ENCODE measurements around the gene ZBTB9. TPM values are rescaled to one million over a fixed set of nuclear protein-coding genes. Genes with fewer than 3 reads are reported as not detected.

ZBTB9 gene
- polyA plus RNA-seq, 3 donors, result 0.42 to 2.0 (median 1.1) TPM

DNA sequence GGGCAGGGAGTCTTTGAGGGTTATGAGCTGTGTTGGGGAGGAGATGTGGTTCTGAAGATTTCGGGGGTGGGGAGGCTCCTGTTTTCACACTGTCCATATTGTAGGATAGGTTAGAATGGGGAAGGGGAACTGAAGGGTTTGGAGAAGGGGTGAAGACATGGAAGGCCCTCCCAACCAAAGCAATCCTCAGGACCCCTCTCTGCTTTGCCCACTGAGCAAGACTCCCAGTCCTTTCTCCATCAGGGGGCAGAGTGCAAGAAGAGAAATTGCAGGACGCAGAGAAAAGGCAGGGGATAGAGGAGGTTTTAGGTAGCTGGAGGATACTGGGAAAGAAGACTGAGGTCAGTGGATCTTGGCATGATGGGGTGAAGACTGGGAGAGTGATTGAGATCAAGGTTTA, 30.6 kb upstream of the ZBTB9 start:
- no peak overlapping the region for H3K27ac ChIP-seq (ENCODE audit: low read depth in 1 of 2, low read length in 2 of 2)
- Mint-ChIP-seq H3K9me3 (peaks cover 0 to 7% (median 0%) of the 10 kb centered on the region in 7 donors), H3K36me3 (peaks cover 2 to 8% of the 10 kb centered on the region in 2 donors), H3K27ac (no peak overlapping the region), H3K4me3 (no peak overlapping the region), H3K4me1 (peaks cover 49% of the 10 kb centered on the region), H3K27me3 (ENCODE audit: low read depth in 3 of 3) (peaks cover 9 to 46% (median 25%) of the 10 kb centered on the region in 3 donors)
- no peak overlapping the region for H2AFZ ChIP-seq (ENCODE audit: insufficient read depth, low read depth, low read length, poor library complexity, severe bottlenecking)
- intact Hi-C loops (cut with micrococcal nuclease), result no loop called here
- no peaks in the 10 kb centered on the region for H3K27me3 ChIP-seq (ENCODE audit: control insufficient read depth in 2 of 2, insufficient read depth in 2 of 2, low read length in 2 of 2)
- peaks cover 38 to 48% of the 10 kb centered on the region in 2 donors for H3K4me1 ChIP-seq (ENCODE audit: control insufficient read depth in 1 of 2, insufficient read depth in 2 of 2, low read length in 2 of 2)
- WGBS (ENCODE audit: insufficient coverage), result 100% methylated on average over 1 of the region's 2 CpGs
- H3K4me2 ChIP-seq (replicated peaks; ENCODE audit: extremely low read depth, low read length, poor library complexity, severe bottlenecking), result no peak overlapping the region
- no peaks in the 10 kb centered on the region for H3K9me3 ChIP-seq (replicated peaks in 1 of 2; ENCODE audit: control insufficient read depth in 1 of 2, insufficient read depth in 1 of 2, low read length in 2 of 2)
- no peak overlapping the region for H3K9ac ChIP-seq (ENCODE audit: insufficient read depth, low read length, poor library complexity, severe bottlenecking)
- H3K79me2 ChIP-seq (ENCODE audit: insufficient read depth, low read length), result no peaks in the 10 kb centered on the region
- no peak for DNase-seq
- H4K20me1 ChIP-seq (ENCODE audit: insufficient read depth, low read length), result no peaks in the 10 kb centered on the region
- TF ChIP-seq, protein P1, sequence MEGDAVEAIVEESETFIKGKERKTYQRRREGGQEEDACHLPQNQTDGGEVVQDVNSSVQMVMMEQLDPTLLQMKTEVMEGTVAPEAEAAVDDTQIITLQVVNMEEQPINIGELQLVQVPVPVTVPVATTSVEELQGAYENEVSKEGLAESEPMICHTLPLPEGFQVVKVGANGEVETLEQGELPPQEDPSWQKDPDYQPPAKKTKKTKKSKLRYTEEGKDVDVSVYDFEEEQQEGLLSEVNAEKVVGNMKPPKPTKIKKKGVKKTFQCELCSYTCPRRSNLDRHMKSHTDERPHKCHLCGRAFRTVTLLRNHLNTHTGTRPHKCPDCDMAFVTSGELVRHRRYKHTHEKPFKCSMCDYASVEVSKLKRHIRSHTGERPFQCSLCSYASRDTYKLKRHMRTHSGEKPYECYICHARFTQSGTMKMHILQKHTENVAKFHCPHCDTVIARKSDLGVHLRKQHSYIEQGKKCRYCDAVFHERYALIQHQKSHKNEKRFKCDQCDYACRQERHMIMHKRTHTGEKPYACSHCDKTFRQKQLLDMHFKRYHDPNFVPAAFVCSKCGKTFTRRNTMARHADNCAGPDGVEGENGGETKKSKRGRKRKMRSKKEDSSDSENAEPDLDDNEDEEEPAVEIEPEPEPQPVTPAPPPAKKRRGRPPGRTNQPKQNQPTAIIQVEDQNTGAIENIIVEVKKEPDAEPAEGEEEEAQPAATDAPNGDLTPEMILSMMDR (IDR thresholded peaks at IDR 0.05), result no peak
- H3K4me3 ChIP-seq (replicated peaks in 1 of 3; ENCODE audit: low read depth in 2 of 3, low read length in 3 of 3), result no peak overlapping the region
- H3K36me3 ChIP-seq (replicated peaks in 1 of 2; ENCODE audit: control insufficient read depth in 1 of 2, insufficient read depth in 2 of 2, low read length in 2 of 2), result no peaks in the 10 kb centered on the region

DNA sequence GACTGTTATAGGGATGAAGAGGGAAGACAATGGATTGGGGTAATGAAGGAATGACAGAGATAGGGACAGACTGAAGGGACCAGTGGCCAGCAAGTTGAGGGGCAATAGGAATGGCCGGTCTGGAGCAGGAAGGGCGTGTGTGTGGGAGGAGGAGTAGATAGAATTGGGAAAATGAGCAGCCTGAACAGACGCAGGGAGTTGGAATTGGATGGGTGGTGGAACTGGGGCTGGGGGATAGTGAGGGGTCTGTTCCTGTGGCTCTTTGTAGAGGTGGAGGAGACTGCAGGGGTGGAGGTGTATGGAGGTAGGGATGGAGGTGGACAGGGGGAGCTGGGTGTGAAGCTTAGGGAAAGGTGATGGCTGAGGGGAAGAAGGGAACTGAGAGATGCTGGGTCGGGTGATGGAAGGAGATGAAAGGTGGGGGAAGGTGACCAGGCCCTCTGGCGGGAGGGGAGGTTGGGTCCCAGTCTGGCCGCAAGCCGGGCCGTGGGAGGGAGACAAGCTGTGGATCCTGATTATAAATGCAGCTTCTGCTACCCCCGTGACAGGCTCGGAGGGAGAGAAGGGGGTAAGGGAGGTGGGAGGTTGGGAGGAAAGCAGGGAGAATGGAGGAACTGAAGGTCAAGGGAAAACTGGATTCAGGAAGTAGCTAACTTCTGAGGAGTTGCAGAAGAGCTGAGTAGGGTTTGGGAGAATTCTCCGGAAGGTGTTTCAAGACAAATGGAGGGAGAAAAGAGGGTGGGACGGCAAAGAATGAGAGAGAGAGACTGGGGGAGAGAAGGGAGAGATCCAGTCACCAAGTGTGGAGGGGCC, 29.3 kb upstream of the ZBTB9 start:
- Histone ChIP-seq H3K9me3 (replicated peaks in 1 of 2; ENCODE audit: control insufficient read depth in 1 of 2, insufficient read depth in 1 of 2, low read length in 2 of 2) (no peaks in the 10 kb centered on the region), H4K20me1 (ENCODE audit: insufficient read depth, low read length) (no peaks in the 10 kb centered on the region), H3K9ac (ENCODE audit: insufficient read depth, low read length, poor library complexity, severe bottlenecking) (peak overlapping the region; percentile 55), H3K36me3 (replicated peaks in 1 of 2; ENCODE audit: control insufficient read depth in 1 of 2, insufficient read depth in 2 of 2, low read length in 2 of 2) (no peaks in the 10 kb centered on the region), H3K4me1 (ENCODE audit: control insufficient read depth in 1 of 2, insufficient read depth in 2 of 2, low read length in 2 of 2) (peaks cover 32 to 41% of the 10 kb centered on the region in 2 donors), H3K4me3 (replicated peaks in 1 of 3; ENCODE audit: low read depth in 2 of 3, low read length in 3 of 3) (peak overlapping the region; percentile 47 to 76 (median 48)), H3K27ac (ENCODE audit: low read depth in 1 of 2, low read length in 2 of 2) (peak overlapping the region; percentile 29 to 65), H3K27me3 (ENCODE audit: control insufficient read depth in 2 of 2, insufficient read depth in 2 of 2, low read length in 2 of 2) (no peaks in the 10 kb centered on the region), H2AFZ (ENCODE audit: insufficient read depth, low read depth, low read length, poor library complexity, severe bottlenecking) (peak overlapping the region; percentile 73), H3K79me2 (ENCODE audit: insufficient read depth, low read length) (no peaks in the 10 kb centered on the region), H3K4me2 (replicated peaks; ENCODE audit: extremely low read depth, low read length, poor library complexity, severe bottlenecking) (peak overlapping the region; percentile 86)
- DNase-seq, result peak in 2 of 3 donors; percentile 25 to 35
- H3K4me1 Mint-ChIP-seq, result peaks cover 48% of the 10 kb centered on the region
- H3K36me3 Mint-ChIP-seq, result peaks cover 2 to 11% of the 10 kb centered on the region in 2 donors
- peak overlapping the region; percentile 60 to 88 (median 74) for H3K27ac Mint-ChIP-seq
- H3K27me3 Mint-ChIP-seq (ENCODE audit: low read depth in 3 of 3), result peaks cover 9 to 49% (median 26%) of the 10 kb centered on the region in 3 donors
- TF ChIP-seq, protein P1 (IDR thresholded peaks at IDR 0.05), result no peak
- 19% methylated on average over 12 of the region's 12 CpGs for WGBS (ENCODE audit: insufficient coverage)
- intact Hi-C loops (cut with micrococcal nuclease), result no loop called here
- peaks cover 0 to 7% (median 0%) of the 10 kb centered on the region in 7 donors for H3K9me3 Mint-ChIP-seq
- peak overlapping the region; percentile 86 to 96 for H3K4me3 Mint-ChIP-seq
